Effector memory CD4-positive, alpha-beta T cell (primary cell): ENCODE results near the gene PGGT1B.
A peak's percentile ranks its signal among the peaks of the same experiment; 100 is the strongest.

Experiments
- DNase-seq, 3 donors: peaks; one replicate each; pipeline ENCODE4 v3.0.0-alpha.2; 2020
- H3K27ac ChIP-seq: 2 replicates; pipeline ENCODE4 v1.7.0; 2013; ENCODE audit warnings: mild to moderate bottlenecking, low read length, moderate library complexity; ENCODE audit not compliant: insufficient read depth, poor library complexity, severe bottlenecking
- H3K27me3 ChIP-seq: replicated peaks from 2 replicates; pipeline ENCODE4 v1.7.0; 2013; ENCODE audit warnings: mild to moderate bottlenecking, low read length; ENCODE audit not compliant: insufficient read depth, control insufficient read depth, poor library complexity, severe bottlenecking
- H3K36me3 ChIP-seq: 2 replicates; pipeline ENCODE4 v1.7.0; 2013; ENCODE audit warnings: mild to moderate bottlenecking, low read length, moderate library complexity; ENCODE audit not compliant: control insufficient read depth, insufficient read depth
- H3K4me1 ChIP-seq: 2 replicates; pipeline ENCODE4 v1.7.0; 2013; ENCODE audit warnings: low read length, mild to moderate bottlenecking; ENCODE audit not compliant: control insufficient read depth, insufficient read depth, poor library complexity, severe bottlenecking
- H3K4me3 ChIP-seq: 2 replicates; pipeline ENCODE4 v1.7.0; 2013; ENCODE audit warnings: low read length, low read depth, mild to moderate bottlenecking; ENCODE audit not compliant: insufficient read depth, poor library complexity, severe bottlenecking
- H3K9me3 ChIP-seq: 2 replicates; pipeline ENCODE4 v1.7.0; 2013; ENCODE audit warnings: mild to moderate bottlenecking, low read length, moderate library complexity; ENCODE audit not compliant: control insufficient read depth
- total RNA-seq, 3 donors: gene quantifications; one replicate each; lab custom pipeline; 2026; lab: John Stamatoyannopoulos, UW

PGGT1B gene
- 25.5 to 39.6 (median 37.0) reads per million in 3 donors for total RNA-seq

- peak; percentile 34 to 57 (median 46) for DNase-seq
- no peaks in the 10 kb centered on the region for H3K36me3 ChIP-seq
These were observed at the start of gene PGGT1B for GRCh38 chr5:115262321-115263077. Gene PGGT1B, minus strand, starts transcription at chr5:115262877. Its CDS starts 26 bp downstream, at chr5:115262851.

GRCh38 chr5:115309751-115310370 lies 47.2 kb upstream of the PGGT1B start:
- H3K9me3 ChIP-seq: no peaks in the 10 kb centered on the region
- no peak overlapping the region for H3K4me3 ChIP-seq
- H3K36me3 ChIP-seq: no peaks in the 10 kb centered on the region
- H3K27me3 ChIP-seq: no peaks in the 10 kb centered on the region
- H3K27ac ChIP-seq: no peak overlapping the region
- no peak for DNase-seq
- H3K4me1 ChIP-seq: no peaks in the 10 kb centered on the region

More at GRCh38 chr5:115262321-115263077, at the start of gene PGGT1B:
- Histone ChIP-seq H3K4me1 (peaks cover 12% of the 10 kb centered on the region), H3K27me3 (no peaks in the 10 kb centered on the region), H3K9me3 (no peaks in the 10 kb centered on the region), H3K27ac (peak within 1 kb of the TSS; percentile 68), H3K4me3 (peak within 1 kb of the TSS; percentile 94)

- Histone ChIP-seq H3K27me3 (no peaks in the 10 kb centered on the region), H3K27ac (no peak overlapping the region), H3K36me3 (no peaks in the 10 kb centered on the region), H3K4me1 (no peaks in the 10 kb centered on the region), H3K4me3 (no peak overlapping the region), H3K9me3 (no peaks in the 10 kb centered on the region)
- no peak for DNase-seq
These were observed 46.1 kb upstream of the PGGT1B start for GRCh38 chr5:115308815-115309214.

- Histone ChIP-seq H3K27ac (no peak overlapping the region), H3K27me3 (no peaks in the 10 kb centered on the region), H3K9me3 (no peaks in the 10 kb centered on the region)
These were observed 43.4 kb upstream of the PGGT1B start for GRCh38 chr5:115306011-115306536.

GRCh38 chr5:115304496-115304895 lies 41.8 kb upstream of the PGGT1B start:
- Histone ChIP-seq H3K36me3 (no peaks in the 10 kb centered on the region), H3K4me3 (no peak overlapping the region), H3K27ac (no peak overlapping the region), H3K9me3 (no peaks in the 10 kb centered on the region), H3K27me3 (no peaks in the 10 kb centered on the region), H3K4me1 (no peaks in the 10 kb centered on the region)
- DNase-seq: no peak

More at GRCh38 chr5:115306011-115306536, 43.4 kb upstream of the PGGT1B start:
- Histone ChIP-seq H3K4me1 (no peaks in the 10 kb centered on the region), H3K4me3 (no peak overlapping the region), H3K36me3 (no peaks in the 10 kb centered on the region)
- DNase-seq: no peak

- Histone ChIP-seq H3K36me3 (no peaks in the 10 kb centered on the region), H3K4me1 (no peaks in the 10 kb centered on the region), H3K27me3 (no peaks in the 10 kb centered on the region), H3K27ac (no peak overlapping the region), H3K9me3 (no peaks in the 10 kb centered on the region), H3K4me3 (no peak overlapping the region)
- no peak for DNase-seq
These were observed 36.1 kb upstream of the PGGT1B start for GRCh38 chr5:115298811-115299210.

- Histone ChIP-seq H3K27ac (no peak overlapping the region), H3K4me3 (no peak overlapping the region), H3K27me3 (no peaks in the 10 kb centered on the region), H3K4me1 (no peaks in the 10 kb centered on the region), H3K36me3 (no peaks in the 10 kb centered on the region), H3K9me3 (no peaks in the 10 kb centered on the region)
- no peak for DNase-seq
These were observed 34.4 kb upstream of the PGGT1B start for GRCh38 chr5:115297031-115297430.

- H3K36me3 ChIP-seq: no peaks in the 10 kb centered on the region
- peak within 1 kb of the TSS; percentile 70 for H3K4me3 ChIP-seq
- no peak within 1 kb of the TSS for H3K27ac ChIP-seq
- no peaks in the 10 kb centered on the region for H3K27me3 ChIP-seq
- H3K9me3 ChIP-seq: no peaks in the 10 kb centered on the region
- peak; percentile 51 to 70 (median 67) for DNase-seq
- H3K4me1 ChIP-seq: no peaks in the 10 kb centered on the region
These were observed 33.7 kb upstream of the PGGT1B start, which contains the start of gene CCDC112 for GRCh38 chr5:115296124-115297022. Gene CCDC112, minus strand, starts transcription at chr5:115296654. Its CDS starts 111 bp downstream, at chr5:115296543.

GRCh38 chr5:115295777-115296123 lies 33.1 kb upstream of the PGGT1B start:
- no peaks in the 10 kb centered on the region for H3K36me3 ChIP-seq
- H3K4me1 ChIP-seq: no peaks in the 10 kb centered on the region
- peak overlapping the region; percentile 70 for H3K4me3 ChIP-seq
- no peak for DNase-seq
- no peaks in the 10 kb centered on the region for H3K27me3 ChIP-seq
- no peak overlapping the region for H3K27ac ChIP-seq
- no peaks in the 10 kb centered on the region for H3K9me3 ChIP-seq
